ENCODE measurements around the gene SVOPL.

GRCh38 chr7:138564365-138564764, 136.8 kb downstream of the SVOPL start:
- no peak for TF ChIP-seq CTCF (IDR thresholded peaks at IDR 0.05)
- TF ChIP-seq EZH2 (IDR thresholded peaks at IDR 0.05; ENCODE audit: borderline replicate concordance, insufficient read depth, low read depth, low read length, poor library complexity, severe bottlenecking): no peak
